SK-N-SH (cell line): ENCODE results near the gene VMP1. TPM values are rescaled to one million over a fixed set of nuclear protein-coding genes. Genes with fewer than 3 reads are reported as not detected.
"Not testable (repeated sequence)": the region's sequence is repeated elsewhere in the genome, so short reads cannot be mapped to it uniquely, and the experiment has no call there.

Experiments
- CTCF ChIA-PET: fragments of 300-600, 350-600 bp; formaldehyde crosslinking; extraction: SDS; loops from one replicate; lab custom pipeline; 2021; lab: Yijun Ruan, JAX
- POLR2A ChIA-PET: fragments of 350-600 bp; sonication (Branson Sonifier 250); formaldehyde crosslinking; extraction: SDS; loops from one replicate; lab custom pipeline; 2020; ENCODE audit warnings: antibody characterized with exemption, inconsistent platforms; lab: Yijun Ruan, JAX
- DNase-seq: peaks from one replicate; pipeline ENCODE4 v3.0.0; 2012
- H2AFZ ChIP-seq: fragments of 200-600 bp; sonication (generic); 2 replicates; pipeline ENCODE4 v1.8.1; 2016; ENCODE audit warnings: antibody characterized with exemption, mild to moderate bottlenecking, low read depth
- H3F3A ChIP-seq: fragments of 200-600 bp; sonication (generic); replicated peaks from 2 replicates; pipeline ENCODE3; 2016; ENCODE audit warnings: antibody characterized with exemption, mild to moderate bottlenecking; ENCODE audit not compliant: insufficient read depth
- H3K27ac ChIP-seq, 2 experiments: fragments of 200-500 bp in 1 of 2; fragments of 200-600 bp in 1 of 2; sonication (Bioruptor generic) in 1 of 2; sonication (generic), shearing (Covaris generic) in 1 of 2; 2 replicates each; pipeline versions ENCODE4 v1.5.1 to v1.6.1; 2014 to 2016; ENCODE audit warnings: low read depth in 2 of 2, inconsistent platforms in 1 of 2, low read length in 1 of 2, mild to moderate bottlenecking in 1 of 2, mixed read lengths in 1 of 2
- H3K27me3 ChIP-seq: fragments of 200-600 bp; sonication (generic), shearing (Covaris generic); 2 replicates; pipeline ENCODE4 v1.6.1; 2016; ENCODE audit warnings: mixed run types; ENCODE audit not compliant: insufficient read depth
- H3K36me3 ChIP-seq, 2 experiments: fragments of 200-500 bp in 1 of 2; fragments of 200-600 bp in 1 of 2; sonication (Bioruptor generic) in 1 of 2; sonication (generic) in 1 of 2; replicated peaks in 1 of 2; 2 replicates each; pipeline versions ENCODE3 to v1.5.1; 2014 to 2016; ENCODE audit warnings: low read length in 1 of 2, mild to moderate bottlenecking in 1 of 2; ENCODE audit not compliant: insufficient read depth in 2 of 2, control insufficient read depth in 1 of 2
- H3K4me1 ChIP-seq, 2 experiments: fragments of 200-500 bp in 1 of 2; fragments of 200-600 bp in 1 of 2; sonication (Bioruptor generic) in 1 of 2; sonication (generic), shearing (Covaris generic) in 1 of 2; 2 replicates each; pipeline versions ENCODE4 v1.5.1 to v1.6.1; 2014 to 2016; ENCODE audit warnings: low read depth in 1 of 2, low read length in 1 of 2, mixed run types in 1 of 2; ENCODE audit not compliant: insufficient read depth in 2 of 2, control insufficient read depth in 1 of 2
- H3K4me2 ChIP-seq: fragments of 200-600 bp; sonication (generic), shearing (Covaris generic); 2 replicates; pipeline ENCODE4 v1.6.1; 2017; ENCODE audit warnings: mixed run types
- H3K4me3 ChIP-seq, 2 experiments: fragments of 200-500 bp in 1 of 2; fragments of 200-600 bp in 1 of 2; sonication (Bioruptor generic) in 1 of 2; sonication (generic), shearing (Covaris generic) in 1 of 2; 2 replicates each; pipeline versions ENCODE4 v1.5.1 to v1.8.1; 2014 to 2016; ENCODE audit warnings: low read depth in 2 of 2, inconsistent platforms in 1 of 2, low read length in 1 of 2, mild to moderate bottlenecking in 1 of 2, mixed read lengths in 1 of 2, moderate library complexity in 1 of 2
- H3K79me2 ChIP-seq: fragments of 200-600 bp; sonication (generic); 2 replicates; pipeline ENCODE4 v1.8.1; 2017; ENCODE audit warnings: mild to moderate bottlenecking; ENCODE audit not compliant: insufficient read depth
- H3K9ac ChIP-seq: fragments of 200-600 bp; sonication (generic); 2 replicates; pipeline ENCODE4 v1.6.1; 2017; ENCODE audit warnings: mixed run types
- H3K9me2 ChIP-seq: fragments of 200-600 bp; sonication (generic); 2 replicates; pipeline ENCODE4 v1.6.1; 2017; ENCODE audit warnings: mixed run types
- H3K9me3 ChIP-seq: fragments of 200-600 bp; sonication (generic); 2 replicates; pipeline ENCODE4 v1.6.1; 2017; ENCODE audit warnings: mixed run types, mild to moderate bottlenecking, moderate library complexity
- H4K20me1 ChIP-seq: fragments of 200-600 bp; sonication (generic); 2 replicates; pipeline ENCODE4 v1.6.1; 2017; ENCODE audit warnings: mild to moderate bottlenecking, mixed run types; ENCODE audit not compliant: insufficient read depth
- FOXJ3 ChIP-seq: sonication (generic); formaldehyde crosslinking; IDR thresholded peaks from 2 replicates; pipeline ENCODE4 v1.5.1; 2020; ENCODE audit warnings: mild to moderate bottlenecking, missing genetic modification reagents
- MEF2A ChIP-seq: IDR thresholded peaks from 2 replicates; pipeline ENCODE4 v1.4.0; 2012; ENCODE audit warnings: low read depth, borderline replicate concordance
- MXI1 ChIP-seq: IDR thresholded peaks from 2 replicates; pipeline ENCODE4 v1.6.1; 2012; ENCODE audit warnings: mild to moderate bottlenecking, low read depth, low read length, improper control_type of control experiment
- POLR2AphosphoS5 ChIP-seq: IDR thresholded peaks from 2 replicates; pipeline ENCODE4 v1.6.1; 2012; ENCODE audit warnings: low read depth, low read length
- SIN3A ChIP-seq: IDR thresholded peaks from 2 replicates; pipeline ENCODE4 v1.6.1; 2012; ENCODE audit warnings: low read depth, mild to moderate bottlenecking, low read length, moderate library complexity, borderline replicate concordance
- SMC3 ChIP-seq: IDR thresholded peaks from 2 replicates; pipeline ENCODE4 v1.6.1; 2012; ENCODE audit warnings: low read depth, low read length, improper control_type of control experiment
- TAF1 ChIP-seq: IDR thresholded peaks from 2 replicates; pipeline ENCODE4 v1.6.1; 2012; ENCODE audit warnings: low read depth, mild to moderate bottlenecking, low read length, moderate library complexity, borderline replicate concordance
- YY1 ChIP-seq: IDR thresholded peaks from 2 replicates; pipeline ENCODE4 v1.4.0; 2012; ENCODE audit warnings: low read depth, mild to moderate bottlenecking
- WGBS: methylation state at CpG from one replicate; pipeline ENCODE4 v1.1.6; 2017; ENCODE audit warnings: low lambda C conversion rate; 5-methylcytosine and 5-hydroxymethylcytosine counted together
- polyA plus RNA-seq, 3 experiments: library from polyadenylated mRNA; depleted of rRNA; stranded (reverse); fragments of >200 nt; gene quantifications; 2 replicates each; pipeline ENCODE4 v1.2.3, GENCODE V29; 2012
- TF ChIP-seq, protein P1 (sequence below): fragments of 150-350 bp; IDR thresholded peaks from 2 replicates; pipeline ENCODE4 v1.6.1; 2016; ENCODE audit warnings: mild to moderate bottlenecking, low read depth, low read length
- TF ChIP-seq, protein P2 (sequence below): IDR thresholded peaks from 2 replicates; pipeline ENCODE4; 2012
- TF ChIP-seq, protein P3 (sequence below): fragments of 150-350 bp; IDR thresholded peaks from 2 replicates; pipeline ENCODE4 v1.6.1; 2017; ENCODE audit warnings: antibody characterized with exemption, low read length, low read depth, borderline replicate concordance
- TF ChIP-seq, protein P4 (sequence below): IDR thresholded peaks from 2 replicates; pipeline ENCODE4 v1.4.0; 2012; ENCODE audit warnings: low read depth
- TF ChIP-seq, protein P5 (sequence below): fragments of 200-600 bp; sonication (generic); IDR thresholded peaks from 2 replicates; pipeline ENCODE4 v1.6.1; 2017; ENCODE audit warnings: antibody characterized with exemption, mild to moderate bottlenecking, moderate library complexity

VMP1 gene
- polyA plus RNA-seq, 1 of the 3 experiments (the other 2 are of a cell fraction): 169 TPM

DNA sequence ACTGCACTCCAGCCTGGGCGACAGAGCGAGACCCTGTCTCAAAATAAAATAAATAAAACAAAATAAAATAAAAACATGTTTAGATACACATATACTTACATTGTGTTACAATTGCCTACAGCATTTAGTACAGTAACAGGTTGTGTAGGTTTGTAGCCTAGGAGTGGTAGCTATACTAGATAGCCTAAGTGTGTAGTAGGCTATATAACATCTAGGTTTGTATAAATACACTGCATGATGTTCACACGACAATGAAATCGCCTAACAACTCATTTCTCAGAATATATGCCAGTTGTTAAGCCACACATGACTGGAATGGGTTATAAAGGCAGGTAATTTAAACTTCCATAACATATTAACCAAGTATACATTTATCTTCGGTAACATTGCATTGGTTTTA is 94.7 kb downstream of the VMP1 start:
- Histone ChIP-seq H3F3A (peaks cover 43% of the 10 kb centered on the region), H3K27ac (no peak overlapping the region), H3K79me2 (peaks cover 75% of the 10 kb centered on the region), H3K9me2 (no peaks in the 10 kb centered on the region), H2AFZ (no peak overlapping the region), H3K36me3 (no peaks in the 10 kb centered on the region), H3K9me3 (no peaks in the 10 kb centered on the region; the same call in 1 of the 2 replicates), H4K20me1 (no peaks in the 10 kb centered on the region), H3K4me3 (no peak overlapping the region), H3K4me2 (no peak overlapping the region), H3K27me3 (no peaks in the 10 kb centered on the region), H3K9ac (no peak overlapping the region), H3K4me1 (peaks cover 7% of the 10 kb centered on the region in 2 experiments; a peak in 3 of 4 replicates)
- ChIA-PET CTCF (no interaction called here), POLR2A (no interaction called here)
- WGBS: 97% methylated on average over 5 of the region's 5 CpGs
- TF ChIP-seq, protein P1, sequence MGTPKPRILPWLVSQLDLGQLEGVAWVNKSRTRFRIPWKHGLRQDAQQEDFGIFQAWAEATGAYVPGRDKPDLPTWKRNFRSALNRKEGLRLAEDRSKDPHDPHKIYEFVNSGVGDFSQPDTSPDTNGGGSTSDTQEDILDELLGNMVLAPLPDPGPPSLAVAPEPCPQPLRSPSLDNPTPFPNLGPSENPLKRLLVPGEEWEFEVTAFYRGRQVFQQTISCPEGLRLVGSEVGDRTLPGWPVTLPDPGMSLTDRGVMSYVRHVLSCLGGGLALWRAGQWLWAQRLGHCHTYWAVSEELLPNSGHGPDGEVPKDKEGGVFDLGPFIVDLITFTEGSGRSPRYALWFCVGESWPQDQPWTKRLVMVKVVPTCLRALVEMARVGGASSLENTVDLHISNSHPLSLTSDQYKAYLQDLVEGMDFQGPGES: no peak
- DNase-seq: no peak

DNA sequence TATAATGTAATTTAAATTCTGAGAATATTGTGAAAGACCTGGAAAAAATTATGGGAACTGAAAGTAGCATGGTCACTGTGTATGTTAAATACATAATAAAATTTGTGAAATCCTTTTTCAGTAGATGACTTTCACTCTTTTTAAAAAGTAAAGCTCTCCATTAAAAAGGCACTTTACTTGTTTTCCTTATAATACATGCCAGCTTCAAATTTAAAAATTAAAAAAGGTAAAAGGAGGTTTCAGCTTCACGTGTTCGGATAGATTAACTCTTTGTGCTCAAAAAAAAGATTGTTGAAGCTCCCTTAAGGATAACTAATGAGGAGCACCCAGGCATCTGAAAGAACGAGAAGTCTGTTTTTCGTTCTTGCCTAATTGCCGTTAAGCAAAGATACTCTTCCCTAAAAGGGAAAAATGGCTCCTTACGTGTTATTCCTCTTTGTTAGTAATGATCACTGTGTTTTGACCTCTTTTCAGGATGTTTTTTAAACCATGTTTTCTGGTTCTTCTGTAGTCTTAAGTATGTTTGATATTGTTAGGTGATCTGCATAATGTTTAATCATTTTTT is 97.5 kb downstream of the VMP1 start:
- peak overlapping the region; percentile 73 for H3K4me2 ChIP-seq
- POLR2A ChIA-PET: no interaction called here
- H2AFZ ChIP-seq: peak overlapping the region; percentile 80
- 7% methylated on average over 6 of the region's 6 CpGs for WGBS
- peaks cover 7 to 19% of the 10 kb centered on the region in 2 experiments; a peak in 3 of 4 replicates for H3K4me1 ChIP-seq
- no peaks in the 10 kb centered on the region; the same call in 1 of the 2 replicates for H3K9me3 ChIP-seq
- CTCF ChIA-PET: interaction anchor here (0.8 to 1.6 kb wide), 4 partner anchors 14 to 54 kb away, joined by 3 to 5 read pairs (median 4); no protein-coding TSS in a partner anchor
- no peaks in the 10 kb centered on the region for H3K9me2 ChIP-seq
- H4K20me1 ChIP-seq: no peaks in the 10 kb centered on the region
- TF ChIP-seq POLR2AphosphoS5: 0 out of 2 replicates have a peak, but pooled peaks have one; percentile 32
- TF ChIP-seq, protein P2, sequence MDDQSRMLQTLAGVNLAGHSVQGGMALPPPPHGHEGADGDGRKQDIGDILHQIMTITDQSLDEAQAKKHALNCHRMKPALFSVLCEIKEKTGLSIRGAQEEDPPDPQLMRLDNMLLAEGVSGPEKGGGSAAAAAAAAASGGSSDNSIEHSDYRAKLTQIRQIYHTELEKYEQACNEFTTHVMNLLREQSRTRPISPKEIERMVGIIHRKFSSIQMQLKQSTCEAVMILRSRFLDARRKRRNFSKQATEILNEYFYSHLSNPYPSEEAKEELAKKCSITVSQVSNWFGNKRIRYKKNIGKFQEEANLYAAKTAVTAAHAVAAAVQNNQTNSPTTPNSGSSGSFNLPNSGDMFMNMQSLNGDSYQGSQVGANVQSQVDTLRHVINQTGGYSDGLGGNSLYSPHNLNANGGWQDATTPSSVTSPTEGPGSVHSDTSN: no peak
- TF ChIP-seq, protein P3, sequence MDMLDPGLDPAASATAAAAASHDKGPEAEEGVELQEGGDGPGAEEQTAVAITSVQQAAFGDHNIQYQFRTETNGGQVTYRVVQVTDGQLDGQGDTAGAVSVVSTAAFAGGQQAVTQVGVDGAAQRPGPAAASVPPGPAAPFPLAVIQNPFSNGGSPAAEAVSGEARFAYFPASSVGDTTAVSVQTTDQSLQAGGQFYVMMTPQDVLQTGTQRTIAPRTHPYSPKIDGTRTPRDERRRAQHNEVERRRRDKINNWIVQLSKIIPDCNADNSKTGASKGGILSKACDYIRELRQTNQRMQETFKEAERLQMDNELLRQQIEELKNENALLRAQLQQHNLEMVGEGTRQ: no peak
- TF ChIP-seq, protein P4, sequence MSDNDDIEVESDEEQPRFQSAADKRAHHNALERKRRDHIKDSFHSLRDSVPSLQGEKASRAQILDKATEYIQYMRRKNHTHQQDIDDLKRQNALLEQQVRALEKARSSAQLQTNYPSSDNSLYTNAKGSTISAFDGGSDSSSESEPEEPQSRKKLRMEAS: peak; percentile 74; the same call in 1 of the 2 replicates
- no peak for TF ChIP-seq FOXJ3
- no peak for TF ChIP-seq SMC3
- no peak for TF ChIP-seq MXI1
- TF ChIP-seq TAF1: no peak
- peak; percentile 64; the same call in 1 of the 2 replicates for TF ChIP-seq YY1
- no peak for TF ChIP-seq SIN3A
- TF ChIP-seq MEF2A: no peak
- TF ChIP-seq, protein P5, sequence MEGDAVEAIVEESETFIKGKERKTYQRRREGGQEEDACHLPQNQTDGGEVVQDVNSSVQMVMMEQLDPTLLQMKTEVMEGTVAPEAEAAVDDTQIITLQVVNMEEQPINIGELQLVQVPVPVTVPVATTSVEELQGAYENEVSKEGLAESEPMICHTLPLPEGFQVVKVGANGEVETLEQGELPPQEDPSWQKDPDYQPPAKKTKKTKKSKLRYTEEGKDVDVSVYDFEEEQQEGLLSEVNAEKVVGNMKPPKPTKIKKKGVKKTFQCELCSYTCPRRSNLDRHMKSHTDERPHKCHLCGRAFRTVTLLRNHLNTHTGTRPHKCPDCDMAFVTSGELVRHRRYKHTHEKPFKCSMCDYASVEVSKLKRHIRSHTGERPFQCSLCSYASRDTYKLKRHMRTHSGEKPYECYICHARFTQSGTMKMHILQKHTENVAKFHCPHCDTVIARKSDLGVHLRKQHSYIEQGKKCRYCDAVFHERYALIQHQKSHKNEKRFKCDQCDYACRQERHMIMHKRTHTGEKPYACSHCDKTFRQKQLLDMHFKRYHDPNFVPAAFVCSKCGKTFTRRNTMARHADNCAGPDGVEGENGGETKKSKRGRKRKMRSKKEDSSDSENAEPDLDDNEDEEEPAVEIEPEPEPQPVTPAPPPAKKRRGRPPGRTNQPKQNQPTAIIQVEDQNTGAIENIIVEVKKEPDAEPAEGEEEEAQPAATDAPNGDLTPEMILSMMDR: no peak
- peaks cover 0 to 4% of the 10 kb centered on the region in 2 experiments for H3K36me3 ChIP-seq
- peaks cover 48% of the 10 kb centered on the region for H3F3A ChIP-seq
- H3K9ac ChIP-seq: peak overlapping the region; percentile 91
- H3K27ac ChIP-seq: peak overlapping the region; percentile 83 to 95
- peak overlapping the region; percentile 13 to 50; a peak in 3 of 4 replicates for H3K4me3 ChIP-seq
- H3K27me3 ChIP-seq: no peaks in the 10 kb centered on the region
- H3K79me2 ChIP-seq: peaks cover 69% of the 10 kb centered on the region
- peak; percentile 42 for DNase-seq

DNA sequence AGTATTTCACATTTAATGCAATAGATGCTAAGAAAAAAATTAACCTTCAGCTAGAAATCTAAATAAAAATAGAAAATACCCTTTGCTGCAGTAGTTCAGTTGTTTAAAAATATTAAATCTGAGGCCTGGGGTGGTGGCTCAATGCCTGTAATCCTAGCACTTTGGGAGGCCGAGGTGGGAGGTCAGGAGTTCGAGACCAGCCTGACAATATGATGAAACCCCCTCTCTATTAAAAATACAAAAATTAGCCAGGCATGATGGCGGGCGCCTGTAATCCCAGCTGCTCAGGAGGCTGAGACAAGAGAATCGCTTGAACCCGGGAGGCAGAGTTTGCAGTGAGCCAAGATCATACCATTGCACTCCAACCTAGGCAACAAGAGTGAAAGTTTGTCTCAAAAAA is 98.9 kb downstream of the VMP1 start:
- H3K4me2 ChIP-seq, H3K27me3 ChIP-seq, DNase-seq, H2AFZ ChIP-seq, H4K20me1 ChIP-seq, POLR2A ChIA-PET, H3K9ac ChIP-seq, H3K4me3 ChIP-seq, H3K9me2 ChIP-seq, H3K36me3 ChIP-seq, H3K9me3 ChIP-seq: not testable (repeated sequence)
- 94% methylated on average over 6 of the region's 6 CpGs for WGBS
- Histone ChIP-seq H3K27ac (peak overlapping the region in 1 of 2 experiments; percentile 95; a peak in 2 of 4 replicates), H3F3A (peaks cover 47% of the 10 kb centered on the region), H3K4me1 (peaks cover 7 to 29% of the 10 kb centered on the region in 2 experiments), H3K79me2 (peaks cover 66% of the 10 kb centered on the region)
- CTCF ChIA-PET: interaction anchor here (0.7 to 1.1 kb wide), 4 partner anchors 8 to 55 kb away, joined by 3 to 5 read pairs (median 4); no protein-coding TSS in a partner anchor
